Skeletal muscle satellite cell (primary cell): ENCODE results near the gene NFIX.

Experiments
- H3K27me3 ChIP-seq: 2 replicates; pipeline ENCODE4 v1.7.0; 2013; ENCODE audit warnings: low read length; ENCODE audit not compliant: control insufficient read depth, insufficient read depth
- H3K36me3 ChIP-seq: 2 replicates; pipeline ENCODE4 v1.7.0; 2013; ENCODE audit warnings: mild to moderate bottlenecking, control low read depth, low read length; ENCODE audit not compliant: insufficient read depth
- H3K4me1 ChIP-seq: 2 replicates; pipeline ENCODE4 v1.7.0; 2013; ENCODE audit warnings: low read length; ENCODE audit not compliant: control insufficient read depth, insufficient read depth
- H3K4me2 ChIP-seq: 2 replicates; pipeline ENCODE4 v1.7.0; 2013; ENCODE audit warnings: mild to moderate bottlenecking, low read length
- H3K4me3 ChIP-seq: 2 replicates; pipeline ENCODE4 v1.7.0; 2013; ENCODE audit warnings: low read length
- H3K9ac ChIP-seq: 2 replicates; pipeline ENCODE4 v1.7.0; 2013; ENCODE audit warnings: mild to moderate bottlenecking, low read depth, low read length, moderate library complexity
- H3K9me3 ChIP-seq: replicated peaks from 2 replicates; pipeline ENCODE4 v1.7.0; 2013; ENCODE audit warnings: mild to moderate bottlenecking, control low read depth, low read length

The NFIX gene

GRCh38 chr19:13098277-13099072, 103.2 kb downstream of the NFIX start:
- Histone ChIP-seq H3K4me3 (no peak overlapping the region), H3K4me1 (peaks cover 16% of the 10 kb centered on the region)

DNA sequence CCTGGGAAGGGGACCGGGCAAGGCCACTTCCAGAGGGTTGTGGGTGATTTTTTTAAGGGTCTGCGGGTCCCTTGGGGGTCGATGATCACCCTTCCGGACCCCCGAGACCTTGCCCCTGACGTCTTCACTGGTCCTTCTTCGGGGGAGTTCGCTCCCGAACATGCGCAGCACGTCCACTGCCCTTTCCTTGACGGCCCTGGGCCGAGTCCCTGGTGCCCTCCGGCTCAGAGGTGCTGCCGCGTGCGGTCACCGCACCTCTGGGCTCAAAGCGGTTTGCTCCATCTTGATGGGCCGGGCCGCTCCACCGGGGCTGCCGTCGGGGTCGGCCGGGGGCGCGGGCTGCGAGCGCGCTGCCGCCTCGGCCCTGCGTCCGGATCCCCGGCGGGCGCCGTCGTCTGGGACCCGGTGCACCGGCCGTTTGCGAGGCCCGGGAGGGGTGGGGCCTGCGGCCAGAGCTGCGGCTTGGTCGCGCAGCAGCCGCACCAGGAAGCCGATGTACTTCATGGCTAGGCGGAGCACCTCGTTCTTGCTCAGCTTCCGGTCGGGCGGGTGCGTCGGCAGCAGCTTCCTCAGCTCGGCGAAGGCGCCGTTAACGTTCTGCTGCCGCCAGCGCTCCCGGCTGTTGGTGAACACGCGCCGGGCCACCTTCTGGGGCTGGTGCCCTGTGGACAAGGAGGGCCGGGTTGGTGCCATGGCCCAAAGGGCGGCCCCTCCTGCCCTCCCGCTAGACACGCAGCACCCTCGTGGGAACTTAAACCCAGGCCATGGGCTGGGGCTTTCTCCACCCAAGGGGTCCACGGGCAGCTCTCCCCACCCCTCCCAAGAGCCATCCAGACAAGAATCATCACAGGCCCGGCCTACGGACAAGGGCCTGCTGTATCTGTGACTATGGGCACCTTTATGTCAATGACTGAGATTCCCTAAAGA, 104.1 kb downstream of the NFIX start:
- Histone ChIP-seq H3K27me3 (no peaks in the 10 kb centered on the region), H3K9me3 (no peaks in the 10 kb centered on the region), H3K4me1 (peaks cover 12% of the 10 kb centered on the region), H3K9ac (no peak overlapping the region), H3K36me3 (peaks cover 11% of the 10 kb centered on the region), H3K4me2 (no peak overlapping the region), H3K4me3 (no peak overlapping the region)

More at GRCh38 chr19:13098277-13099072, 103.2 kb downstream of the NFIX start:
- no peaks in the 10 kb centered on the region for H3K9me3 ChIP-seq
- no peak overlapping the region for H3K9ac ChIP-seq
- no peak overlapping the region for H3K4me2 ChIP-seq
- no peaks in the 10 kb centered on the region for H3K27me3 ChIP-seq
- H3K36me3 ChIP-seq: peaks cover 14% of the 10 kb centered on the region

- Histone ChIP-seq H3K36me3 (peaks cover 15% of the 10 kb centered on the region), H3K4me2 (no peak overlapping the region), H3K4me3 (no peak overlapping the region), H3K4me1 (peaks cover 12% of the 10 kb centered on the region), H3K9me3 (no peaks in the 10 kb centered on the region), H3K27me3 (no peaks in the 10 kb centered on the region), H3K9ac (no peak overlapping the region)
Observed at GRCh38 chr19:13100031-13100588, 104.8 kb downstream of the NFIX start.

DNA sequence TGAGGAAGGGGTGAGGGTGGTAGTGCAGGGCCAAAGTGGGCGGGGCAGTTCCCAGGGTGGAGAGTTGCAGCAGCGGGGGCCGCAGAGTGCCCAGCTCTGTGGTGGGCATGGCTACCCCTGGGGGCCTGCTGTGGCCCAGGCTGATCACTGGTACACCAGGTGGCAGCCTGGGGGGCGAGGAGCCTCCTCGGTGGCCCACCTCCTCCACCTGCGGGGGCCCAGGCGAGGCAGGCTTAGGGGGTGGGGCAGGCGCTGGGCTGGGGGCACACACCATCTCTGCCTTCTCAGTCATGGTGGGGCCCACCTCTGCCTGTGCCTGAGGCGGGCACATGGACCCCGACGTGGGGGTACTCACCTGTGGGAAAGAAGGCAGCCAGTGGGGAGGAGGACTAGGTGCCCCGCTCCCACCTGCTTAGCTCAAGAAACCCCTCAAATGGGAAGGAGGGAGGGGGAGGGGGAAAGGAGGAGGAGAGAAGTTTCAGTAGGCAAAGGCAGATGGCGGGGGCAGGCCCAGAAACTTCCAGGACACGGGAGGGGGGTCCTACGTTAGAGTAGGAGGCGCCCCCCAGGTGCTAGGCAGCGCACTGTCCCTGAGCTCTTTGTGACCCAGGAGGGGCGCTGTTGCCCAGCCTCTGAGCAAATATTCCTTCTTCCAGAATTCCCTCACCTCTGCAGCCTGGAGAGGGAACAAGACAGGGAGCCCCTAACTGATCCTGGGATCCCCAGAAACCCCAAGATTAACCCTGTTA, 105.7 kb downstream of the NFIX start:
- H3K36me3 ChIP-seq: peaks cover 13% of the 10 kb centered on the region
- no peaks in the 10 kb centered on the region for H3K27me3 ChIP-seq
- H3K9me3 ChIP-seq: no peaks in the 10 kb centered on the region
- no peak overlapping the region for H3K9ac ChIP-seq
- H3K4me2 ChIP-seq: no peak overlapping the region
- no peak overlapping the region for H3K4me3 ChIP-seq
- peaks cover 12% of the 10 kb centered on the region for H3K4me1 ChIP-seq

GRCh38 chr19:13101590-13102415, 106.5 kb downstream of the NFIX start:
- Histone ChIP-seq H3K4me2 (no peak overlapping the region), H3K9me3 (no peaks in the 10 kb centered on the region), H3K27me3 (no peaks in the 10 kb centered on the region), H3K4me1 (peaks cover 12% of the 10 kb centered on the region), H3K9ac (peak overlapping the region; percentile 72), H3K36me3 (peaks cover 10% of the 10 kb centered on the region), H3K4me3 (no peak overlapping the region)

GRCh38 chr19:13102416-13102665, 107.1 kb downstream of the NFIX start:
- no peaks in the 10 kb centered on the region for H3K9me3 ChIP-seq
- H3K9ac ChIP-seq: peak overlapping the region; percentile 72
- peaks cover 12% of the 10 kb centered on the region for H3K4me1 ChIP-seq
- peak overlapping the region; percentile 34 for H3K4me3 ChIP-seq
- no peaks in the 10 kb centered on the region for H3K27me3 ChIP-seq
- H3K4me2 ChIP-seq: peak overlapping the region; percentile 65
- H3K36me3 ChIP-seq: peaks cover 11% of the 10 kb centered on the region

GRCh38 chr19:13102666-13103580, 107.6 kb downstream of the NFIX start, which contains the start of gene LYL1:
Gene LYL1, minus strand, starts transcription at chr19:13102858. Its CDS starts 1,687 bp downstream, at chr19:13101171.
- Histone ChIP-seq H3K9me3 (no peaks in the 10 kb centered on the region), H3K27me3 (no peaks in the 10 kb centered on the region), H3K4me1 (peaks cover 12% of the 10 kb centered on the region), H3K4me3 (peak within 1 kb of the TSS; percentile 34), H3K36me3 (peaks cover 14% of the 10 kb centered on the region), H3K9ac (peak within 1 kb of the TSS; percentile 72), H3K4me2 (peak within 1 kb of the TSS; percentile 65)

DNA sequence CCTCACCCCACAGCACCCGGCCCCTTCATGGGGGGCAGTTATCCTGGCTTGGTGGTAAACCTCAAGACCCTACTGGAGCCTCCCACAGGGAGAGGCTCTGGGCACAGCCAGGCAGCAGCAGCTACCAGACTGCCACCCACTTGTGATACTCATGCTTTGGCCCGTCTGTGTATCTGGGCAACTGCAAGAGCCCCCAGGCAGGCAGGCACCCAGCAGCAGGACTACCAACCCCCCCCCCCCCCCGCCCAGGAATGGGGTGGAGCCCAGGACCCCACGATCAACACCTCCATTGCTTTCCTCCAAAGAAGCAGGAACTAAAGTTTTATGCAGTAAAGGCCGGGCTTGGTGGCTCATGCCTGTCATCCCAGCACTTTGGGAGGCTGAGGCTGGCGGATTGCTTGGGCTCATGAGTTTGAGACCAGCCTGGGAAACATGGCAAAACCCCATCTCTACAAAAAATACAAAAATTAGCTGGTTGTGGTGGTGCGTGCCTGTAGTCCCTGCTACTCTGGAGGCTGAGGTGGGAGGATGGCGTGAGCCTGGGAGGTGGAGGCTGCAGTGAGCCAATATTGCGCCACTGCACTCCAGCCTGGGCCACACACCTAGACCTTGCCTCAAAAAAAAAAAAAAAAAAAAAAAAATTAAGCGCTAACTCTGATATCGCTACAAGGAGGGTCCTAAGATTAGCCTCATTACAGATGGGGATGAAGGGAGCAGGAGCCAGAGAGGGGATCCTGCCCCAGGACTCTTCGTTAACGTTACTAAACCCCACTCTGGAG, 108.5 kb downstream of the NFIX start:
- peaks cover 12% of the 10 kb centered on the region for H3K4me1 ChIP-seq

DNA sequence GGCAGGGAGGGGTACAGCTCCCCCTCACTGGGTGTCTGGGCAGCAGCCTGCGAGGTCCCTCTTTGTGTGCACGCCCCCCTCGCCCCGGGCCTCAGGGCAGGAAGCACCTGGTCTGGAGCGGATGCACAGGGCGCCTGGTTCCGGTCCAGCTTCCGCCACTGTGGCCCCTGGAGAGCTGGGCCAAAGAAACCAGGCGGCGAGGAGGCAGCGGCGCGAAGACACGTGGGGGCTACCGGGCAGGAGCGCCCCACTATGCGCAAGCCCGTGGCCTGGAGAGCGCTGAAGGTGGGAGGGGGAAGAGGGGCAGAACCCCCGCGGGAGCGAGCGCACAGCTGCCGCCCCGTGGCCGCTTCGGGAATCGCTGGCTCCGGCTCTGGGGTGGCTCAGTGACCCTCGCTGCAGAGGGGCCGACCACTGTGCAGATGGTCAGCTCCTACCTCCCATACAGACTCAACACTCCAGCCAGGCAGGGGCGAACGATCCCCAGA, 109.1 kb downstream of the NFIX start:
- Histone ChIP-seq H3K36me3 (peaks cover 18% of the 10 kb centered on the region), H3K4me3 (no peak overlapping the region), H3K4me1 (peaks cover 12% of the 10 kb centered on the region), H3K27me3 (no peaks in the 10 kb centered on the region), H3K9ac (no peak overlapping the region), H3K4me2 (no peak overlapping the region), H3K9me3 (no peaks in the 10 kb centered on the region)

More for the DNA sequence above, 108.5 kb downstream of the NFIX start:
- Histone ChIP-seq H3K4me2 (no peak overlapping the region), H3K9me3 (no peaks in the 10 kb centered on the region), H3K36me3 (peaks cover 14% of the 10 kb centered on the region), H3K4me3 (no peak overlapping the region), H3K27me3 (no peaks in the 10 kb centered on the region), H3K9ac (no peak overlapping the region)
